ENCODE results near the gene DSP. TPM values are rescaled to one million over a fixed set of nuclear protein-coding genes. Genes with fewer than 3 reads are reported as not detected.

DSP gene
- total RNA-seq, 1 donor from 2014 or later = 173 TPM

GRCh38 chr6:7561153-7561964 is 19.9 kb downstream of the DSP start:
- peak; percentile 70 for DNase-seq (ENCODE audit: low read depth)

GRCh38 chr6:7562769-7563168 is 21.3 kb downstream of the DSP start:
- DNase-seq (ENCODE audit: low read depth) = no peak

DNA sequence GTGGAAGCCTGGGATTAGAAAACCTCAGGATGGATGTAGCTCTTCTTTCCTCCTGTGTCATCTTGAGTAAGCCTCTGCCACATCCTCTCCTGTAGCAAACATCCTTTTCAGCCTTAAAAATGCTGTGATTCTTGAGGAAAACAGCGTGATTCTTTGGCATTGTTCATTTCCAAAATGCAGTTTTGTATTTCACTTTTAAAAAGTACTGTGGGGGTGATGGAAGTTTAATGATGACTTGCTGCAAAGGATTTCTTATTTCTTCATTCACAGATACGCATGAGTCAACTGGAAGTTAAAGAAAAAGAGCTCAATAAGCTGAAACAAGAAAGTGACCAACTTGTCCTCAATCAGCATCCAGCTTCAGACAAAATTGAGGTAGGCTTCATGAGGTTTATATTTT is 24.6 kb downstream of the DSP start:
- no peak for DNase-seq (ENCODE audit: low read depth)

DNA sequence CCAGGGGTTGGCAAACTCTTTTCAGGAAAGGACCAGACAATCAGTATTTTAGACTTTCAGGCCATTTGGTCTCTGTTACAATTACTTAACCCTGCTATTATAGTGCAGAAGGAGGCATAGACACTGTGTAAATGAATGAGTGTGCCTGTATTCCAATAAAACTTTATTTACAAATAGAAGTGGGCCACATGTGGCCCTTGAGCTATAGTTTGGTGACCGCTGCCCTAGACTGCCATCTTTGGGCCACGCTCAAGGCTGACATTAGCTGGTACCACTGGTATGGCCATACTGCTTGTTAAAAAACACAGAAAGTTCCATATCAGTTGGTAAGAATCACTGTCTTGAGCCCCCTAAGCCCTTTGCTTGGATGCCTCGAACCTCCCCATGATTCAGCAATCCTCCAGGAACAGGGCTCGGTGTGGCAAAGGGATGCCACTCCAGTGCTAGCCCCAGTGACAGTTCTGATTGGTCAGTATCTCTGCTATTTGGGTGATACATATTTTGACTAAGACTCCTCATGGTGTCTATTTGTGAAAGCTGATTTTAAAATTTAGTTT is 25.2 kb downstream of the DSP start:
- DNase-seq (ENCODE audit: low read depth) = no peak

GRCh38 chr6:7568021-7568420 is 26.6 kb downstream of the DSP start:
- DNase-seq (ENCODE audit: low read depth) = no peak

- no peak for DNase-seq (ENCODE audit: low read depth)
Observed at GRCh38 chr6:7569082-7569481, 27.6 kb downstream of the DSP start.

GRCh38 chr6:7572213-7572943 is 30.9 kb downstream of the DSP start:
- no peak for DNase-seq (ENCODE audit: low read depth)

GRCh38 chr6:7574500-7574899 is 33.0 kb downstream of the DSP start:
- no peak for DNase-seq (ENCODE audit: low read depth)

DNA sequence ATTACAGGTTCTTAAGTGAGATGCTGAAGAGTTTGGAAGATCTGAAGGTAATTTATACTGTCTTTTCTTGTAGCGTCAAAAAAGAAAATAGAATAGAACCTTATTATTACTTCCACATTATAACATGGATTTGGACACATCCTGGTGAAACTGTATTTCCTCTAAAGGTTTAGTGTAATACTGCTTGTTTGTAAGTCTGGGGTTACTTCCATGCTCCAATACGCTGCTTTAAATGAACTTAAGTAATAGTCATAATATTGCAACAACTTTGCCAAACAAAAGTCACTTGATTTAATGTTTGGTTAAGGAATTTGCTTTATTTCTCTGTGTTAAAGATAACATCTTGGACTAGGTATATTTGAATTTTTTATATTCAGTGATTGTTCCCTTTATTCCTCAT is 37.0 kb downstream of the DSP start:
- no peak for DNase-seq (ENCODE audit: low read depth)

DNA sequence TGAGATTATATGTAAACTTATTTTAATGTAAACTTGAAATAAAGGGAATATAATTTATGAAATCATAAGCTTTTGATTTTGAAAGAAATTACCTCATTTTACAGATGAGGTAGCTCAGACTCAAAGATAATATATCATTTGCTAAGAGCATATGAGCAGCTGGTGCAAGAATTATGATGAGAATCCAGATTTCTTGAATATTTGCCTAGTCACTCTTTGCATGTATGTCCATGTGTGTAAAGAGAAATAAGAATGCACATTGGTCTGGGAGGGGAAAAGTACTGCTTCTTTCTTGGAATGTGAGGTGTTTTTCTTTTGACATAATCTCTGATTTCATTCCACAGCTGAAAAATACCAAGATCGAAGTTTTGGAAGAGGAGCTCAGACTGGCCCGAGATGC is 37.5 kb downstream of the DSP start:
- DNase-seq (ENCODE audit: low read depth) = no peak

DNA sequence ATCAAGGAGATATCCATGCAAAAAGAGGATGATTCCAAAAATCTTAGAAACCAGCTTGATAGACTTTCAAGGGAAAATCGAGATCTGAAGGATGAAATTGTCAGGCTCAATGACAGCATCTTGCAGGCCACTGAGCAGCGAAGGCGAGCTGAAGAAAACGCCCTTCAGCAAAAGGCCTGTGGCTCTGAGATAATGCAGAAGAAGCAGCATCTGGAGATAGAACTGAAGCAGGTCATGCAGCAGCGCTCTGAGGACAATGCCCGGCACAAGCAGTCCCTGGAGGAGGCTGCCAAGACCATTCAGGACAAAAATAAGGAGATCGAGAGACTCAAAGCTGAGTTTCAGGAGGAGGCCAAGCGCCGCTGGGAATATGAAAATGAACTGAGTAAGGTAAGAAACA is 38.4 kb downstream of the DSP start:
- DNase-seq (ENCODE audit: low read depth) = no peak

DNA sequence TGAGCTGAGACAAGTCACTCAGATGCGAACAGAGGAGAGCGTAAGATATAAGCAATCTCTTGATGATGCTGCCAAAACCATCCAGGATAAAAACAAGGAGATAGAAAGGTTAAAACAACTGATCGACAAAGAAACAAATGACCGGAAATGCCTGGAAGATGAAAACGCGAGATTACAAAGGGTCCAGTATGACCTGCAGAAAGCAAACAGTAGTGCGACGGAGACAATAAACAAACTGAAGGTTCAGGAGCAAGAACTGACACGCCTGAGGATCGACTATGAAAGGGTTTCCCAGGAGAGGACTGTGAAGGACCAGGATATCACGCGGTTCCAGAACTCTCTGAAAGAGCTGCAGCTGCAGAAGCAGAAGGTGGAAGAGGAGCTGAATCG is 39.1 kb downstream of the DSP start:
- DNase-seq (ENCODE audit: low read depth) = no peak

DNA sequence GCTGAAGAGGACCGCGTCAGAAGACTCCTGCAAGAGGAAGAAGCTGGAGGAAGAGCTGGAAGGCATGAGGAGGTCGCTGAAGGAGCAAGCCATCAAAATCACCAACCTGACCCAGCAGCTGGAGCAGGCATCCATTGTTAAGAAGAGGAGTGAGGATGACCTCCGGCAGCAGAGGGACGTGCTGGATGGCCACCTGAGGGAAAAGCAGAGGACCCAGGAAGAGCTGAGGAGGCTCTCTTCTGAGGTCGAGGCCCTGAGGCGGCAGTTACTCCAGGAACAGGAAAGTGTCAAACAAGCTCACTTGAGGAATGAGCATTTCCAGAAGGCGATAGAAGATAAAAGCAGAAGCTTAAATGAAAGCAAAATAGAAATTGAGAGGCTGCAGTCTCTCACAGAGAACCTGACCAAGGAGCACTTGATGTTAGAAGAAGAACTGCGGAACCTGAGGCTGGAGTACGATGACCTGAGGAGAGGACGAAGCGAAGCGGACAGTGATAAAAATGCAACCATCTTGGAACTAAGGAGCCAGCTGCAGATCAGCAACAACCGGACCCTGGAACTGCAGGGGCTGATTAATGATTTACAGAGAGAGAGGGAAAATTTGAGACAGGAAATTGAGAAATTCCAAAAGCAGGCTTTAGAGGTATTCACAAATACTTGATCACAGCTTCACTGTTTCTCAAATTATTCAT is 39.6 kb downstream of the DSP start:
- peak; percentile 59 for DNase-seq (ENCODE audit: low read depth)

- DNase-seq (ENCODE audit: low read depth) = no peak
Observed at GRCh38 chr6:7585287-7585930, 43.9 kb downstream of the DSP start.

GRCh38 chr6:7587631-7588100 is 46.2 kb downstream of the DSP start:
- DNase-seq (ENCODE audit: low read depth) = peak; percentile 49

DNA sequence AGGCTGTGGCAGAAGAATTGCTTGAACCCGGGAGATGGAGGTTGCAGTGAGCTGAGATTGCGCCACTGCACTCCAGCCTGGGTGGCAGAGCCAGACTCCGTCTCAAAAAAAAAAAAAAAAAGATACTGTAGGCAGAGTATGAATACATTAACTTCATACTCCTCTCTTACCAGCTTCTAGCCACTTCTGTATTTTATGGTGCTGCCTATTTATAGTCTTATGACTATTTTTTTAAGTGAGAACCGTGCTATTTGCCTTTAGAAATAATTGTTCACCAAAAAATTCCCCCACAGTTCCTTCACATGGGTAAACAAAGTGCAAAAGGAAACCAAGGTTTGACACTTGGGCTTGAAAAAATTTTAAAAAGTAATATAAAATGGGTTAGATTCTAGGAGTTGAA is 47.0 kb downstream of the DSP start:
- DNase-seq (ENCODE audit: low read depth) = no peak

- no peak for DNase-seq (ENCODE audit: low read depth)
Observed at GRCh38 chr6:7589221-7589620, 47.8 kb downstream of the DSP start.

GRCh38 chr6:7589949-7590917 is 48.8 kb downstream of the DSP start, which contains the start of gene SNRNP48:
Gene SNRNP48, plus strand, starts transcription at chr6:7590198. Its CDS starts 60 bp downstream, at chr6:7590258.
- DNase-seq (ENCODE audit: low read depth) = peak; percentile 87

GRCh38 chr6:7590918-7591302 is 49.4 kb downstream of the DSP start:
- peak; percentile 17 for DNase-seq (ENCODE audit: low read depth)

DNA sequence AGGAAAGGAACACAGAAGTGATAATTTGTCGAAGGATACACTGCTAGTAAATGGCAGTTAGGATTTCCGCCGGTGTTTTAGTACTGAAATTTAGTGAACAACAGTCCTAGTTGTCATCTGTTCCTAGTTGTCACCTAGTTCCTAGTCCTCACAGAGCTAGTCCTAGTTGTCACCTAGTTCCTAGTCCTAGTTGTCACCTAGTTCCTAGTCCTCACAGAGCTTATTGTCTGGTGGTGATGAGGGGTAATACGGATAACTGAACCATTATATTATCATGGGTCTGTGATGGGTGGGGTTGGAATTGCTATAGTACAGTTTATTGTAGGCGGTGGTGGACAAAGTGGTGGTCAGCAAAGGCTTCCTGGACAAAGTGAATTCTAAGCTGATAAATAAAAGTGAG is 50.3 kb downstream of the DSP start:
- DNase-seq (ENCODE audit: low read depth) = no peak

DNA sequence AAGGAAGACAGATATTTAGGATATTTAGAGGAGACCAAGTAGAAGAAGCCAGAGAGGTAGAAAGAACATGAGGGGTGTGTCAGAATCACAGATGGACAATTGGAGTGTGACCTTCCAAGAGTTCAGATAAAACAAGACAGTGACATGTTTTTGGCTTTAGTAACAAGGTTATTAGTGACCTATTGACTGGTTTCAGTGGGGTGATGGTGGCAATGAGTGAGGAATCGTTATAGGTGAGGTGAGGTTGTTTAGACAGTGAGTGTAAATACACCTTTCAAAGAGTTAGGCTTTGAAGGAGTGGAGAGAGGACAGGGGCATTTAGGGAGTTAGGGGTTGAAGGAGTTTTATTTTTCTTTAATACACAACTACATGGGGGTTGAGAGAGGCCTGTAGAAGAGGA is 51.8 kb downstream of the DSP start:
- DNase-seq (ENCODE audit: low read depth) = no peak

Data from renal cortical epithelial cell (primary cell).